ENCODE results near the gene FLT4.

The FLT4 gene

GRCh38 chr5:180599981-180600553 is 49.3 kb downstream of the FLT4 start:
- H3K27ac ChIP-seq (ENCODE audit: low read depth, low read length), result no peak overlapping the region
- no peak overlapping the region for H3K9ac ChIP-seq (ENCODE audit: low read depth in 1 of 2, low read length in 2 of 2)
- H3K4me1 ChIP-seq (ENCODE audit: control insufficient read depth in 1 of 2, insufficient read depth in 2 of 2, low read length in 2 of 2), result no peaks in the 10 kb centered on the region
- H3K9me3 ChIP-seq (ENCODE audit: control insufficient read depth in 1 of 2, low read length in 2 of 2), result no peaks in the 10 kb centered on the region
- H3K4me3 ChIP-seq (ENCODE audit: low read depth in 1 of 2, low read length in 2 of 2), result no peak overlapping the region
- no peaks in the 10 kb centered on the region for H3K27me3 ChIP-seq (ENCODE audit: control insufficient read depth in 1 of 2, insufficient read depth in 2 of 2, low read length in 2 of 2)
- H3K36me3 ChIP-seq (ENCODE audit: control insufficient read depth in 1 of 2, insufficient read depth in 2 of 2, low read length in 2 of 2), result no peaks in the 10 kb centered on the region

- H3K4me1 ChIP-seq (ENCODE audit: control insufficient read depth in 1 of 2, insufficient read depth in 2 of 2, low read length in 2 of 2), result no peaks in the 10 kb centered on the region
- no peak overlapping the region for H3K27ac ChIP-seq (ENCODE audit: low read depth, low read length)
- H3K36me3 ChIP-seq (ENCODE audit: control insufficient read depth in 1 of 2, insufficient read depth in 2 of 2, low read length in 2 of 2), result no peaks in the 10 kb centered on the region
- H3K4me3 ChIP-seq (ENCODE audit: low read depth in 1 of 2, low read length in 2 of 2), result no peak overlapping the region
- H3K9me3 ChIP-seq (ENCODE audit: control insufficient read depth in 1 of 2, low read length in 2 of 2), result no peaks in the 10 kb centered on the region
- H3K27me3 ChIP-seq (ENCODE audit: control insufficient read depth in 1 of 2, insufficient read depth in 2 of 2, low read length in 2 of 2), result no peaks in the 10 kb centered on the region
- H3K9ac ChIP-seq (ENCODE audit: low read depth in 1 of 2, low read length in 2 of 2), result no peak overlapping the region
Observed at GRCh38 chr5:180599590-180599914, 49.8 kb downstream of the FLT4 start.

GRCh38 chr5:180598797-180599589 is 50.4 kb downstream of the FLT4 start:
- H3K9ac ChIP-seq (ENCODE audit: low read depth in 1 of 2, low read length in 2 of 2), result no peak overlapping the region
- H3K4me1 ChIP-seq (ENCODE audit: control insufficient read depth in 1 of 2, insufficient read depth in 2 of 2, low read length in 2 of 2), result no peaks in the 10 kb centered on the region
- no peak overlapping the region for H3K4me3 ChIP-seq (ENCODE audit: low read depth in 1 of 2, low read length in 2 of 2)
- no peaks in the 10 kb centered on the region for H3K27me3 ChIP-seq (ENCODE audit: control insufficient read depth in 1 of 2, insufficient read depth in 2 of 2, low read length in 2 of 2)
- no peak overlapping the region for H3K27ac ChIP-seq (ENCODE audit: low read depth, low read length)
- no peaks in the 10 kb centered on the region for H3K36me3 ChIP-seq (ENCODE audit: control insufficient read depth in 1 of 2, insufficient read depth in 2 of 2, low read length in 2 of 2)
- H3K9me3 ChIP-seq (ENCODE audit: control insufficient read depth in 1 of 2, low read length in 2 of 2), result no peaks in the 10 kb centered on the region

- no peaks in the 10 kb centered on the region for H3K27me3 ChIP-seq (ENCODE audit: control insufficient read depth in 1 of 2, insufficient read depth in 2 of 2, low read length in 2 of 2)
- H3K36me3 ChIP-seq (ENCODE audit: control insufficient read depth in 1 of 2, insufficient read depth in 2 of 2, low read length in 2 of 2), result no peaks in the 10 kb centered on the region
- no peaks in the 10 kb centered on the region for H3K9me3 ChIP-seq (ENCODE audit: control insufficient read depth in 1 of 2, low read length in 2 of 2)
- H3K4me3 ChIP-seq (ENCODE audit: low read depth in 1 of 2, low read length in 2 of 2), result no peak overlapping the region
- no peak overlapping the region for H3K27ac ChIP-seq (ENCODE audit: low read depth, low read length)
- no peak overlapping the region for H3K9ac ChIP-seq (ENCODE audit: low read depth in 1 of 2, low read length in 2 of 2)
- no peaks in the 10 kb centered on the region for H3K4me1 ChIP-seq (ENCODE audit: control insufficient read depth in 1 of 2, insufficient read depth in 2 of 2, low read length in 2 of 2)
Observed at GRCh38 chr5:180598316-180598701, 51.1 kb downstream of the FLT4 start.

GRCh38 chr5:180596668-180597231 is 52.6 kb downstream of the FLT4 start:
- no peaks in the 10 kb centered on the region for H3K9me3 ChIP-seq (ENCODE audit: control insufficient read depth in 1 of 2, low read length in 2 of 2)
- peaks cover 0 to 4% of the 10 kb centered on the region in 2 donors for H3K27me3 ChIP-seq (ENCODE audit: control insufficient read depth in 1 of 2, insufficient read depth in 2 of 2, low read length in 2 of 2)
- H3K9ac ChIP-seq (ENCODE audit: low read depth in 1 of 2, low read length in 2 of 2), result no peak overlapping the region
- no peak overlapping the region for H3K27ac ChIP-seq (ENCODE audit: low read depth, low read length)
- no peaks in the 10 kb centered on the region for H3K36me3 ChIP-seq (ENCODE audit: control insufficient read depth in 1 of 2, insufficient read depth in 2 of 2, low read length in 2 of 2)
- H3K4me1 ChIP-seq (ENCODE audit: control insufficient read depth in 1 of 2, insufficient read depth in 2 of 2, low read length in 2 of 2), result no peaks in the 10 kb centered on the region
- H3K4me3 ChIP-seq (ENCODE audit: low read depth in 1 of 2, low read length in 2 of 2), result no peak overlapping the region

GRCh38 chr5:180596115-180596667 is 53.2 kb downstream of the FLT4 start:
- no peaks in the 10 kb centered on the region for H3K36me3 ChIP-seq (ENCODE audit: control insufficient read depth in 1 of 2, insufficient read depth in 2 of 2, low read length in 2 of 2)
- H3K4me3 ChIP-seq (ENCODE audit: low read depth in 1 of 2, low read length in 2 of 2), result no peak overlapping the region

GRCh38 chr5:180595381-180596114 is 53.9 kb downstream of the FLT4 start:
- H3K9ac ChIP-seq (ENCODE audit: low read depth in 1 of 2, low read length in 2 of 2), result no peak overlapping the region

More at GRCh38 chr5:180596115-180596667, 53.2 kb downstream of the FLT4 start:
- Histone ChIP-seq H3K9me3 (ENCODE audit: control insufficient read depth in 1 of 2, low read length in 2 of 2) (no peaks in the 10 kb centered on the region), H3K27me3 (ENCODE audit: control insufficient read depth in 1 of 2, insufficient read depth in 2 of 2, low read length in 2 of 2) (peaks cover 0 to 4% of the 10 kb centered on the region in 2 donors), H3K9ac (ENCODE audit: low read depth in 1 of 2, low read length in 2 of 2) (no peak overlapping the region), H3K4me1 (ENCODE audit: control insufficient read depth in 1 of 2, insufficient read depth in 2 of 2, low read length in 2 of 2) (no peaks in the 10 kb centered on the region), H3K27ac (ENCODE audit: low read depth, low read length) (no peak overlapping the region)

GRCh38 chr5:180595046-180595379 is 54.4 kb downstream of the FLT4 start:
- Histone ChIP-seq H3K9ac (ENCODE audit: low read depth in 1 of 2, low read length in 2 of 2) (no peak overlapping the region), H3K36me3 (ENCODE audit: control insufficient read depth in 1 of 2, insufficient read depth in 2 of 2, low read length in 2 of 2) (no peaks in the 10 kb centered on the region), H3K4me3 (ENCODE audit: low read depth in 1 of 2, low read length in 2 of 2) (no peak overlapping the region), H3K9me3 (ENCODE audit: control insufficient read depth in 1 of 2, low read length in 2 of 2) (no peaks in the 10 kb centered on the region), H3K27ac (ENCODE audit: low read depth, low read length) (no peak overlapping the region), H3K27me3 (ENCODE audit: control insufficient read depth in 1 of 2, insufficient read depth in 2 of 2, low read length in 2 of 2) (peaks cover 6 to 11% of the 10 kb centered on the region in 2 donors), H3K4me1 (ENCODE audit: control insufficient read depth in 1 of 2, insufficient read depth in 2 of 2, low read length in 2 of 2) (no peaks in the 10 kb centered on the region)

More at GRCh38 chr5:180595381-180596114, 53.9 kb downstream of the FLT4 start:
- Histone ChIP-seq H3K27me3 (ENCODE audit: control insufficient read depth in 1 of 2, insufficient read depth in 2 of 2, low read length in 2 of 2) (peaks cover 1 to 9% of the 10 kb centered on the region in 2 donors), H3K4me1 (ENCODE audit: control insufficient read depth in 1 of 2, insufficient read depth in 2 of 2, low read length in 2 of 2) (no peaks in the 10 kb centered on the region), H3K36me3 (ENCODE audit: control insufficient read depth in 1 of 2, insufficient read depth in 2 of 2, low read length in 2 of 2) (no peaks in the 10 kb centered on the region), H3K4me3 (ENCODE audit: low read depth in 1 of 2, low read length in 2 of 2) (no peak overlapping the region), H3K27ac (ENCODE audit: low read depth, low read length) (no peak overlapping the region), H3K9me3 (ENCODE audit: control insufficient read depth in 1 of 2, low read length in 2 of 2) (no peaks in the 10 kb centered on the region)

GRCh38 chr5:180594311-180595045 is 54.9 kb downstream of the FLT4 start:
- Histone ChIP-seq H3K4me3 (ENCODE audit: low read depth in 1 of 2, low read length in 2 of 2) (no peak overlapping the region), H3K36me3 (ENCODE audit: control insufficient read depth in 1 of 2, insufficient read depth in 2 of 2, low read length in 2 of 2) (no peaks in the 10 kb centered on the region), H3K27me3 (ENCODE audit: control insufficient read depth in 1 of 2, insufficient read depth in 2 of 2, low read length in 2 of 2) (peaks cover 11 to 12% of the 10 kb centered on the region in 2 donors), H3K4me1 (ENCODE audit: control insufficient read depth in 1 of 2, insufficient read depth in 2 of 2, low read length in 2 of 2) (no peaks in the 10 kb centered on the region), H3K9ac (ENCODE audit: low read depth in 1 of 2, low read length in 2 of 2) (no peak overlapping the region), H3K27ac (ENCODE audit: low read depth, low read length) (no peak overlapping the region), H3K9me3 (ENCODE audit: control insufficient read depth in 1 of 2, low read length in 2 of 2) (no peaks in the 10 kb centered on the region)
